Neuronal stem cell (in vitro differentiated cells): ENCODE results near the gene SPRED1.

ENCODE experiments used
- DNase-seq: peaks from one replicate; pipeline ENCODE4 v3.0.0-alpha.2; 2013; ENCODE audit warnings: low spot score
- H2AFZ ChIP-seq: one replicate; pipeline ENCODE4 v1.6.1; 2013; ENCODE audit warnings: mild to moderate bottlenecking, low read length, inconsistent platforms
- H2AK5ac ChIP-seq: 2 replicates; pipeline ENCODE4 v1.6.1; 2013; ENCODE audit warnings: low read depth, mild to moderate bottlenecking, inconsistent platforms, low read length, moderate library complexity, mixed read lengths
- H2BK120ac ChIP-seq: 2 replicates; pipeline ENCODE4 v1.6.1; 2013; ENCODE audit warnings: low read depth, mild to moderate bottlenecking, inconsistent platforms, low read length, moderate library complexity, mixed read lengths
- H2BK12ac ChIP-seq: one replicate; pipeline ENCODE4 v1.6.1; 2013; ENCODE audit warnings: low read length, inconsistent platforms
- H2BK15ac ChIP-seq: 2 replicates; pipeline ENCODE4 v1.6.1; 2013; ENCODE audit warnings: mild to moderate bottlenecking, low read length, inconsistent platforms, mixed read lengths
- H2BK5ac ChIP-seq: one replicate; pipeline ENCODE4 v1.6.1; 2013; ENCODE audit warnings: inconsistent platforms, mild to moderate bottlenecking, low read length, moderate library complexity
- H3K14ac ChIP-seq: one replicate; pipeline ENCODE4 v1.6.1; 2013; ENCODE audit warnings: low read length, inconsistent platforms
- H3K18ac ChIP-seq: 2 replicates; pipeline ENCODE4 v1.6.1; 2013; ENCODE audit warnings: low read length, inconsistent platforms
- H3K23ac ChIP-seq: 2 replicates; pipeline ENCODE4 v1.6.1; 2013; ENCODE audit warnings: low read depth, mild to moderate bottlenecking, mixed read lengths, low read length, inconsistent platforms; ENCODE audit not compliant: poor library complexity
- H3K27ac ChIP-seq: replicated peaks from 3 replicates; pipeline ENCODE4 v1.5.1; 2013; ENCODE audit warnings: low read length, inconsistent platforms
- H3K27me3 ChIP-seq, 3 experiments: 2 replicates each; pipeline ENCODE4 v1.6.1; 2013; ENCODE audit warnings: low read length in 3 of 3, mild to moderate bottlenecking in 2 of 3, inconsistent platforms in 1 of 3, low read depth in 1 of 3, mixed read lengths in 1 of 3, moderate library complexity in 1 of 3; ENCODE audit not compliant: control insufficient read depth in 3 of 3, insufficient read depth in 3 of 3
- H3K36me3 ChIP-seq, 2 donors: replicated peaks in 1 of 2; 2 replicates each; pipeline ENCODE4 v1.6.1; 2013; ENCODE audit warnings: low read length in 2 of 2; ENCODE audit not compliant: control insufficient read depth in 2 of 2, insufficient read depth in 2 of 2
- H3K4ac ChIP-seq: 2 replicates; pipeline ENCODE4 v1.6.1; 2013; ENCODE audit warnings: inconsistent platforms, mild to moderate bottlenecking, low read length, moderate library complexity
- H3K4me1 ChIP-seq, 2 donors: 1 replicate in 1 of 2; 2 replicates in 1 of 2; pipeline ENCODE4 v1.6.1; 2013; ENCODE audit warnings: low read length in 2 of 2, low read depth in 1 of 2; ENCODE audit not compliant: control insufficient read depth in 2 of 2, insufficient read depth in 1 of 2
- H3K4me2 ChIP-seq: one replicate; pipeline ENCODE4 v1.6.1; 2013; ENCODE audit warnings: mild to moderate bottlenecking, low read length, inconsistent platforms; ENCODE audit not compliant: insufficient read depth, poor library complexity, severe bottlenecking
- H3K4me3 ChIP-seq, 2 donors: 2 replicates each; pipeline ENCODE4 v1.5.1; 2013; ENCODE audit warnings: low read length in 2 of 2, mild to moderate bottlenecking in 2 of 2, inconsistent platforms in 1 of 2, moderate library complexity in 1 of 2
- H3K79me1 ChIP-seq: one replicate; pipeline ENCODE4 v1.6.1; 2013; ENCODE audit warnings: low read depth, mild to moderate bottlenecking, inconsistent platforms, low read length, moderate library complexity
- H3K9ac ChIP-seq: one replicate; pipeline ENCODE4 v1.6.1; 2013; ENCODE audit warnings: mild to moderate bottlenecking, low read depth, low read length, inconsistent platforms; ENCODE audit not compliant: poor library complexity
- H3K9me3 ChIP-seq, 2 donors: replicated peaks in 1 of 2; 2 replicates each; pipeline versions ENCODE3 to v1.6.1; 2013; ENCODE audit warnings: low read length in 2 of 2, mild to moderate bottlenecking in 2 of 2, inconsistent platforms in 1 of 2, low read depth in 1 of 2, mixed read lengths in 1 of 2, moderate library complexity in 1 of 2; ENCODE audit not compliant: control insufficient read depth in 2 of 2, insufficient read depth in 1 of 2
- H4K8ac ChIP-seq: one replicate; pipeline ENCODE4 v1.6.1; 2013; ENCODE audit warnings: low read depth, mild to moderate bottlenecking, inconsistent platforms, low read length, moderate library complexity
- H4K91ac ChIP-seq: one replicate; pipeline ENCODE4 v1.6.1; 2013; ENCODE audit warnings: low read length, low read depth, mild to moderate bottlenecking, inconsistent platforms; ENCODE audit not compliant: poor library complexity
- WGBS, 2 donors: extraction: QIAGEN DNeasy Blood & Tissue Kit; methylation state at CpG; one replicate each; pipeline ENCODE4 v1.1.7; 2013; ENCODE audit warnings: missing lambda C conversion rate in 2 of 2, mixed read lengths in 1 of 2; ENCODE audit not compliant: insufficient read length in 2 of 2, insufficient replicate concordance in 1 of 2; ENCODE audit errors: extremely low coverage in 2 of 2; 5-methylcytosine and 5-hydroxymethylcytosine counted together

Gene SPRED1

DNA sequence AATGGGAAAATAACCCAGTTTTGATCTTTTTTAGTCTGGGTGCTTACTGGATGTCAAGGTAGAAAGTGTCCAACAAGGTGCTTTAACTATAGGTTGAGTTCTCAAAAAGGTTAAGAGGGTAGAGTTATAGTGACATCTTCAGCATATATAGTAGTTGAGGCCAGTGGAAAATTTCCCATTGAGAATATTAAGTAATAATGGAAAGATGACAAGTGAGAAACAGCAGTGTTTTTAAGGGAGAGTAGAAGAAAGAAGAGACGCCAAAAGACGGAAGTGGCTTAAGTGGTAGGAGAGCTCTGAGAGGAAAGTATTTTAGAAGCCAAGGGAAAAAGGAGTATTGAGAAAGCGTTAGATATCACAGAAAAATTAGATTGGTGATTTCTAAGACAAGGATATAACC lies 10.6 kb downstream of the SPRED1 start:
- no peak for DNase-seq
- Histone ChIP-seq H2AFZ (no peak overlapping the region), H3K14ac (no peak overlapping the region), H2BK12ac (no peak overlapping the region), H2BK120ac (no peak overlapping the region), H2AK5ac (no peak overlapping the region), H3K27ac (no peak overlapping the region), H2BK5ac (no peak overlapping the region), H3K36me3 (peaks cover 0 to 71% of the 10 kb centered on the region in 2 donors), H3K23ac (no peak overlapping the region), H4K91ac (no peak overlapping the region), H3K4me2 (no peak overlapping the region), H3K9me3 (peaks cover 0 to 16% of the 10 kb centered on the region in 2 donors), H3K4me3 (no peak overlapping the region), H3K4me1 (peaks cover 3 to 10% of the 10 kb centered on the region in 2 donors), H3K4ac (no peak overlapping the region), H3K79me1 (peaks cover 3% of the 10 kb centered on the region), H3K18ac (no peak overlapping the region), H3K27me3 (no peaks in the 10 kb centered on the region), H2BK15ac (no peak overlapping the region), H4K8ac (no peak overlapping the region), H3K9ac (no peak overlapping the region)
- 100% methylated on average over 1 of the region's 3 CpGs; no CpG with 5 or more reads in 1 of the 2 donors for WGBS, 2 donors

DNA sequence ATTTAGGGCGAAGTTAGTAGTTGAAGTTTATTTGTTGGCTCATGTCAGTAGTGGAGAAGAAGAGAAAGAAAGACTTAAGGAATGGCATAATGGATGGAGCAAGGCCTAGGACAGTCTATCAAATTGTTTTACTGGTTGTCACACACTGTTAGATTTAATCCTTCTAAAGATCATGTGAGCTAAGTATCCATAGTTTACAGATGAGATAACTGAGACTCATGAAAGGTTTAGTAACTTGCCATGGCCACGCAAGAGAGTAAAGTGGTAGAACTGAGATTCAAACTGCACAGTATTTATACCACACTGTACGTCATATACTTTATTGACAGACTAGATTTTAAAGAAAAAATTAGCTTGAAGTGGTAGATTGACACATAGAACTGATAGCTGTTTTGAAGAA lies 11.4 kb downstream of the SPRED1 start:
- H3K4me3 ChIP-seq: no peak overlapping the region
- peaks cover 3 to 10% of the 10 kb centered on the region in 2 donors for H3K4me1 ChIP-seq
- H3K9me3 ChIP-seq: peaks cover 0 to 16% of the 10 kb centered on the region in 2 donors
- no peak overlapping the region for H3K9ac ChIP-seq
- H2BK12ac ChIP-seq: no peak overlapping the region
- H2BK5ac ChIP-seq: no peak overlapping the region
- H4K8ac ChIP-seq: no peak overlapping the region
- no peak overlapping the region for H3K4me2 ChIP-seq
- no peak overlapping the region for H2BK15ac ChIP-seq
- H3K14ac ChIP-seq: no peak overlapping the region
- no peak overlapping the region for H2BK120ac ChIP-seq
- no peak overlapping the region for H3K23ac ChIP-seq
- no peak overlapping the region for H2AFZ ChIP-seq
- no peak overlapping the region for H3K27ac ChIP-seq
- no peak for DNase-seq
- no peak overlapping the region for H4K91ac ChIP-seq
- no peak overlapping the region for H3K4ac ChIP-seq
- H3K36me3 ChIP-seq: peaks cover 0 to 77% of the 10 kb centered on the region in 2 donors
- H3K18ac ChIP-seq: no peak overlapping the region
- WGBS, 2 donors: no CpG with 5 or more reads among the region's 3 CpGs
- no peaks in the 10 kb centered on the region for H3K27me3 ChIP-seq
- no peak overlapping the region for H2AK5ac ChIP-seq
- peaks cover 3% of the 10 kb centered on the region for H3K79me1 ChIP-seq

DNA sequence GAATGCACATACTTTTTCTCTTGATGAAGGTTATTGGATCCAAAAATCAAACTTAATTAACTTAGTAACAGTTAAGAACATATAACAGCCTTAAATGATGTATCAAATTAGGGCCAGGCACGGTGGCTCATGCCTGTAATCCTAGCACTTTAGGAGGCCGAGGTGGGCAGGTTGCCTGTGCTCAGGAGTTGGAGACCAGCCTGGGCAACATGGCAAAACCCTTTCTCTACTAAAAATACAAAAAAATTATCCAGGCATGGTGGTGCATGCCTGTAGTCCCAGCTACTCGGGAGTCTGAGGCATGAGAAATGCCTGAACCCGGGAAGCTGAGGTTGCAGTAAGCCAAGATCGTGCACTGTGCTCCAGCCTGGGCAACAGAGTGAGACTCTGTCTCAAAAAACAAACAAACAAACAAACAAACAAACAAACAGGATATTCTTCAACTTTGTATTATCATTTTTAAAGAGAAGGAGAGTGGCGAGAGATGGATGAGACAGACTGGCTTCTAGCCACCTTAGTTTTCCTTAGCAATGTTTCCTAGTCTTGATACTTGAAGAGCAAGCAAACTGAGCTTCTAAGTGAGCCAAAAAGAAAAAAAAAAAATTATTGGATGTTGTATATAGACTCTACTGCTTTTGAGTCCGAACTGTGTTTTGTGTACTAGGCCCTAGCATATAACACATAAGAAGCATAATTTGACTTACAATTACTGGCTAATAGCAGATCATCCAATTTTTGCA lies 13.8 kb downstream of the SPRED1 start:
- no peak overlapping the region for H3K27ac ChIP-seq
- no peak overlapping the region for H3K9ac ChIP-seq
- no peak overlapping the region for H2BK12ac ChIP-seq
- no peak overlapping the region for H2BK15ac ChIP-seq
- peaks cover 0 to 4% of the 10 kb centered on the region in 2 donors for H3K4me1 ChIP-seq
- peaks cover 0 to 35% of the 10 kb centered on the region in 2 donors for H3K9me3 ChIP-seq
- H3K79me1 ChIP-seq: peaks cover 3% of the 10 kb centered on the region
- H3K23ac ChIP-seq: no peak overlapping the region
- H3K4me2 ChIP-seq: no peak overlapping the region
- H4K8ac ChIP-seq: no peak overlapping the region
- H3K27me3 ChIP-seq: no peaks in the 10 kb centered on the region
- no peak overlapping the region for H2BK120ac ChIP-seq
- DNase-seq: no peak
- H3K36me3 ChIP-seq: peaks cover 0 to 79% of the 10 kb centered on the region in 2 donors
- H2AFZ ChIP-seq: no peak overlapping the region
- no peak overlapping the region for H2BK5ac ChIP-seq
- H3K14ac ChIP-seq: no peak overlapping the region
- WGBS, 2 donors: no CpG with 5 or more reads among the region's 7 CpGs
- H3K18ac ChIP-seq: no peak overlapping the region
- no peak overlapping the region for H4K91ac ChIP-seq
- H3K4me3 ChIP-seq: no peak overlapping the region
- H2AK5ac ChIP-seq: no peak overlapping the region
- no peak overlapping the region for H3K4ac ChIP-seq

DNA sequence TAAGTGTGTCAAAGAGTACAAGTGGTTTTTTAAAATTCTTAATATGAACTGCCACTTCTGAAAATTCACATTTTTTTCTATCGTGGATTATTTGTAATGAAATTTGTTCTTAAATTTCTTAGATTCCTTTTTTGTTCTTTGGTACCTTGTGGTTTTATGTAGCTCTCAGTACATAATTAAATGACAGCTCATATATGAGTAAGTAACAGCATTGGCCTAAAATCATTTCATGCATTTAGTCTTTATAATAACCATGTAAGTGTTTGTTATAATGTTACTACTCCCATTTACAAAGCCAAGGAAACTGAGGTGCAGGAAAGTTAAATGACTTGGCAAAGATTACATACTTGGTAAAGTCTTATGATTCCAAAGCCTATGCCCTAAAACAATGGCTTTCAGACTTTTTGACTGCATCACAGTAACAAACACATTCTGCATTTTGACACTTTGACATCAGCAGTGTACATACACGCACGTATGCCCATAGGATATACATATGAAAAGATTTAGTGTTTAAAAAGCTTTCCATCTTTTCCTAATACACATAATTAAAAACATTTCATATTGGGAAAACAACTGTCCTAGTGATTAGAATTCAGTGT lies 14.9 kb downstream of the SPRED1 start:
- Histone ChIP-seq H3K14ac (no peak overlapping the region), H2BK15ac (no peak overlapping the region), H3K9ac (no peak overlapping the region), H3K18ac (no peak overlapping the region), H3K79me1 (peaks cover 3% of the 10 kb centered on the region), H3K4ac (no peak overlapping the region), H3K4me3 (no peak overlapping the region), H2BK12ac (no peak overlapping the region), H2AK5ac (no peak overlapping the region), H3K36me3 (peaks cover 0 to 80% of the 10 kb centered on the region in 2 donors), H2BK5ac (no peak overlapping the region), H2AFZ (no peak overlapping the region), H3K27ac (no peak overlapping the region), H3K23ac (no peak overlapping the region), H2BK120ac (no peak overlapping the region), H4K8ac (no peak overlapping the region), H3K4me2 (no peak overlapping the region), H3K4me1 (peaks cover 0 to 4% of the 10 kb centered on the region in 2 donors), H4K91ac (no peak overlapping the region), H3K9me3 (peaks cover 0 to 37% of the 10 kb centered on the region in 2 donors), H3K27me3 (no peaks in the 10 kb centered on the region)
- no peak for DNase-seq
- no CpG with 5 or more reads among the region's 3 CpGs for whole genome bisulfite sequencing, 2 donors
